ENCODE data around the gene RBM4B. TPM values are rescaled to one million over a fixed set of nuclear protein-coding genes. Genes with fewer than 3 reads are reported as not detected.

The RBM4B gene
- total RNA-seq, 1 experiment from 2014 or later, result 14.1 TPM

DNA sequence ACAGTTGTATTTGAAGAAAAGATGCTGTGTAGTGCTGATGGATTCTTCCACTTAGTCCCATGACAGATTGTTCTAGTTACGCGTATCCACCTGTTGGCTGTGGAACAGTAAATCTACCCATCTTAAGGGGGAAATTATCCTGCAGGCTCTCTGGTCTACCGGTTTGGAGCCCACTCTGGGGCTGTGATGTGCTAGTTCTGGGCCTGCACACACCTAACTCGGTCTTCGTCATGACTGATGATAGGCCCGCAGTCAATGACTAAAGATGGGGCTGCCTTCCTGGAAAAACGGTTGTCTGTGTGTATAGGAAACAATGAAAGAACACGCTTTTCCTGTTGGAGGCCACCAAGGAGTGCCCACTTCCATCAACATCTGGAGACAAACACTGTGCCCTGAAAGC is 6.2 kb upstream of the RBM4B start:
- Mint-ChIP-seq H3K36me3 (peaks cover 4% of the 10 kb centered on the region; the same call in 1 of the 2 replicates), H3K9me3 (no peaks in the 10 kb centered on the region)

More for the DNA sequence above, 6.2 kb upstream of the RBM4B start:
- Mint-ChIP-seq H3K4me3 (no peak overlapping the region), H3K27ac (no peak overlapping the region), H3K4me1 (peaks cover 5% of the 10 kb centered on the region), H3K27me3 (ENCODE audit: low read depth) (no peaks in the 10 kb centered on the region)
- POLR2A ChIA-PET, result no interaction called here
- DNase-seq (ENCODE audit: low spot score), result no peak
- ATAC-seq, result no peak
- CTCF ChIA-PET, result interaction anchor here (0.7 kb wide), 1 partner anchor 11 kb away, joined by 3 read pairs; no protein-coding TSS in a partner anchor
- TF ChIP-seq, protein P1, sequence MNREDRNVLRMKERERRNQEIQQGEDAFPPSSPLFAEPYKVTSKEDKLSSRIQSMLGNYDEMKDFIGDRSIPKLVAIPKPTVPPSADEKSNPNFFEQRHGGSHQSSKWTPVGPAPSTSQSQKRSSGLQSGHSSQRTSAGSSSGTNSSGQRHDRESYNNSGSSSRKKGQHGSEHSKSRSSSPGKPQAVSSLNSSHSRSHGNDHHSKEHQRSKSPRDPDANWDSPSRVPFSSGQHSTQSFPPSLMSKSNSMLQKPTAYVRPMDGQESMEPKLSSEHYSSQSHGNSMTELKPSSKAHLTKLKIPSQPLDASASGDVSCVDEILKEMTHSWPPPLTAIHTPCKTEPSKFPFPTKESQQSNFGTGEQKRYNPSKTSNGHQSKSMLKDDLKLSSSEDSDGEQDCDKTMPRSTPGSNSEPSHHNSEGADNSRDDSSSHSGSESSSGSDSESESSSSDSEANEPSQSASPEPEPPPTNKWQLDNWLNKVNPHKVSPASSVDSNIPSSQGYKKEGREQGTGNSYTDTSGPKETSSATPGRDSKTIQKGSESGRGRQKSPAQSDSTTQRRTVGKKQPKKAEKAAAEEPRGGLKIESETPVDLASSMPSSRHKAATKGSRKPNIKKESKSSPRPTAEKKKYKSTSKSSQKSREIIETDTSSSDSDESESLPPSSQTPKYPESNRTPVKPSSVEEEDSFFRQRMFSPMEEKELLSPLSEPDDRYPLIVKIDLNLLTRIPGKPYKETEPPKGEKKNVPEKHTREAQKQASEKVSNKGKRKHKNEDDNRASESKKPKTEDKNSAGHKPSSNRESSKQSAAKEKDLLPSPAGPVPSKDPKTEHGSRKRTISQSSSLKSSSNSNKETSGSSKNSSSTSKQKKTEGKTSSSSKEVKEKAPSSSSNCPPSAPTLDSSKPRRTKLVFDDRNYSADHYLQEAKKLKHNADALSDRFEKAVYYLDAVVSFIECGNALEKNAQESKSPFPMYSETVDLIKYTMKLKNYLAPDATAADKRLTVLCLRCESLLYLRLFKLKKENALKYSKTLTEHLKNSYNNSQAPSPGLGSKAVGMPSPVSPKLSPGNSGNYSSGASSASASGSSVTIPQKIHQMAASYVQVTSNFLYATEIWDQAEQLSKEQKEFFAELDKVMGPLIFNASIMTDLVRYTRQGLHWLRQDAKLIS (CRISPR knock-in tag; IDR thresholded peaks at IDR 0.05; ENCODE audit: borderline replicate concordance), result no peak
- TF ChIP-seq, protein P2, sequence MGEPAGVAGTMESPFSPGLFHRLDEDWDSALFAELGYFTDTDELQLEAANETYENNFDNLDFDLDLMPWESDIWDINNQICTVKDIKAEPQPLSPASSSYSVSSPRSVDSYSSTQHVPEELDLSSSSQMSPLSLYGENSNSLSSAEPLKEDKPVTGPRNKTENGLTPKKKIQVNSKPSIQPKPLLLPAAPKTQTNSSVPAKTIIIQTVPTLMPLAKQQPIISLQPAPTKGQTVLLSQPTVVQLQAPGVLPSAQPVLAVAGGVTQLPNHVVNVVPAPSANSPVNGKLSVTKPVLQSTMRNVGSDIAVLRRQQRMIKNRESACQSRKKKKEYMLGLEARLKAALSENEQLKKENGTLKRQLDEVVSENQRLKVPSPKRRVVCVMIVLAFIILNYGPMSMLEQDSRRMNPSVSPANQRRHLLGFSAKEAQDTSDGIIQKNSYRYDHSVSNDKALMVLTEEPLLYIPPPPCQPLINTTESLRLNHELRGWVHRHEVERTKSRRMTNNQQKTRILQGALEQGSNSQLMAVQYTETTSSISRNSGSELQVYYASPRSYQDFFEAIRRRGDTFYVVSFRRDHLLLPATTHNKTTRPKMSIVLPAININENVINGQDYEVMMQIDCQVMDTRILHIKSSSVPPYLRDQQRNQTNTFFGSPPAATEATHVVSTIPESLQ (CRISPR knock-in tag; IDR thresholded peaks at IDR 0.05), result no peak
- TF ChIP-seq, protein P3, sequence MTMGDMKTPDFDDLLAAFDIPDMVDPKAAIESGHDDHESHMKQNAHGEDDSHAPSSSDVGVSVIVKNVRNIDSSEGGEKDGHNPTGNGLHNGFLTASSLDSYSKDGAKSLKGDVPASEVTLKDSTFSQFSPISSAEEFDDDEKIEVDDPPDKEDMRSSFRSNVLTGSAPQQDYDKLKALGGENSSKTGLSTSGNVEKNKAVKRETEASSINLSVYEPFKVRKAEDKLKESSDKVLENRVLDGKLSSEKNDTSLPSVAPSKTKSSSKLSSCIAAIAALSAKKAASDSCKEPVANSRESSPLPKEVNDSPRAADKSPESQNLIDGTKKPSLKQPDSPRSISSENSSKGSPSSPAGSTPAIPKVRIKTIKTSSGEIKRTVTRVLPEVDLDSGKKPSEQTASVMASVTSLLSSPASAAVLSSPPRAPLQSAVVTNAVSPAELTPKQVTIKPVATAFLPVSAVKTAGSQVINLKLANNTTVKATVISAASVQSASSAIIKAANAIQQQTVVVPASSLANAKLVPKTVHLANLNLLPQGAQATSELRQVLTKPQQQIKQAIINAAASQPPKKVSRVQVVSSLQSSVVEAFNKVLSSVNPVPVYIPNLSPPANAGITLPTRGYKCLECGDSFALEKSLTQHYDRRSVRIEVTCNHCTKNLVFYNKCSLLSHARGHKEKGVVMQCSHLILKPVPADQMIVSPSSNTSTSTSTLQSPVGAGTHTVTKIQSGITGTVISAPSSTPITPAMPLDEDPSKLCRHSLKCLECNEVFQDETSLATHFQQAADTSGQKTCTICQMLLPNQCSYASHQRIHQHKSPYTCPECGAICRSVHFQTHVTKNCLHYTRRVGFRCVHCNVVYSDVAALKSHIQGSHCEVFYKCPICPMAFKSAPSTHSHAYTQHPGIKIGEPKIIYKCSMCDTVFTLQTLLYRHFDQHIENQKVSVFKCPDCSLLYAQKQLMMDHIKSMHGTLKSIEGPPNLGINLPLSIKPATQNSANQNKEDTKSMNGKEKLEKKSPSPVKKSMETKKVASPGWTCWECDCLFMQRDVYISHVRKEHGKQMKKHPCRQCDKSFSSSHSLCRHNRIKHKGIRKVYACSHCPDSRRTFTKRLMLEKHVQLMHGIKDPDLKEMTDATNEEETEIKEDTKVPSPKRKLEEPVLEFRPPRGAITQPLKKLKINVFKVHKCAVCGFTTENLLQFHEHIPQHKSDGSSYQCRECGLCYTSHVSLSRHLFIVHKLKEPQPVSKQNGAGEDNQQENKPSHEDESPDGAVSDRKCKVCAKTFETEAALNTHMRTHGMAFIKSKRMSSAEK (CRISPR knock-in tag; IDR thresholded peaks at IDR 0.05; ENCODE audit: borderline replicate concordance), result no peak
- TF ChIP-seq, protein P4, sequence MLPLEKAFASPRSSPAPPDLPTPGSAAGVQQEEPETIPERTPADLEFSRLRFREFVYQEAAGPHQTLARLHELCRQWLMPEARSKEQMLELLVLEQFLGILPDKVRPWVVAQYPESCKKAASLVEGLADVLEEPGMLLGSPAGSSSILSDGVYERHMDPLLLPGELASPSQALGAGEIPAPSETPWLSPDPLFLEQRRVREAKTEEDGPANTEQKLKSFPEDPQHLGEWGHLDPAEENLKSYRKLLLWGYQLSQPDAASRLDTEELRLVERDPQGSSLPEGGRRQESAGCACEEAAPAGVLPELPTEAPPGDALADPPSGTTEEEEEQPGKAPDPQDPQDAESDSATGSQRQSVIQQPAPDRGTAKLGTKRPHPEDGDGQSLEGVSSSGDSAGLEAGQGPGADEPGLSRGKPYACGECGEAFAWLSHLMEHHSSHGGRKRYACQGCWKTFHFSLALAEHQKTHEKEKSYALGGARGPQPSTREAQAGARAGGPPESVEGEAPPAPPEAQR (CRISPR knock-in tag; IDR thresholded peaks at IDR 0.05), result no peak
- no peak for TF ChIP-seq MYBL2 (CRISPR knock-in tag; IDR thresholded peaks at IDR 0.05)
- no peak for TF ChIP-seq GTF2I (CRISPR knock-in tag; conservative IDR thresholded peaks at IDR 0.05)
- TF ChIP-seq ZNF396 (CRISPR knock-in tag; IDR thresholded peaks at IDR 0.05; ENCODE audit: borderline replicate concordance), result no peak
- no peak for TF ChIP-seq KAT7 (CRISPR knock-in tag; IDR thresholded peaks at IDR 0.05; ENCODE audit: borderline replicate concordance)
- TF ChIP-seq, protein P5, sequence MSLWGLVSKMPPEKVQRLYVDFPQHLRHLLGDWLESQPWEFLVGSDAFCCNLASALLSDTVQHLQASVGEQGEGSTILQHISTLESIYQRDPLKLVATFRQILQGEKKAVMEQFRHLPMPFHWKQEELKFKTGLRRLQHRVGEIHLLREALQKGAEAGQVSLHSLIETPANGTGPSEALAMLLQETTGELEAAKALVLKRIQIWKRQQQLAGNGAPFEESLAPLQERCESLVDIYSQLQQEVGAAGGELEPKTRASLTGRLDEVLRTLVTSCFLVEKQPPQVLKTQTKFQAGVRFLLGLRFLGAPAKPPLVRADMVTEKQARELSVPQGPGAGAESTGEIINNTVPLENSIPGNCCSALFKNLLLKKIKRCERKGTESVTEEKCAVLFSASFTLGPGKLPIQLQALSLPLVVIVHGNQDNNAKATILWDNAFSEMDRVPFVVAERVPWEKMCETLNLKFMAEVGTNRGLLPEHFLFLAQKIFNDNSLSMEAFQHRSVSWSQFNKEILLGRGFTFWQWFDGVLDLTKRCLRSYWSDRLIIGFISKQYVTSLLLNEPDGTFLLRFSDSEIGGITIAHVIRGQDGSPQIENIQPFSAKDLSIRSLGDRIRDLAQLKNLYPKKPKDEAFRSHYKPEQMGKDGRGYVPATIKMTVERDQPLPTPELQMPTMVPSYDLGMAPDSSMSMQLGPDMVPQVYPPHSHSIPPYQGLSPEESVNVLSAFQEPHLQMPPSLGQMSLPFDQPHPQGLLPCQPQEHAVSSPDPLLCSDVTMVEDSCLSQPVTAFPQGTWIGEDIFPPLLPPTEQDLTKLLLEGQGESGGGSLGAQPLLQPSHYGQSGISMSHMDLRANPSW (CRISPR knock-in tag; conservative IDR thresholded peaks at IDR 0.05; ENCODE audit: low read depth), result no peak
- TF ChIP-seq OVOL2 (CRISPR knock-in tag; IDR thresholded peaks at IDR 0.05; ENCODE audit: borderline replicate concordance), result no peak
- no peak for TF ChIP-seq CBFB (CRISPR knock-in tag; IDR thresholded peaks at IDR 0.05; ENCODE audit: low read depth)
- TF ChIP-seq NR1H2 (CRISPR knock-in tag; IDR thresholded peaks at IDR 0.05), result no peak

Data from WTC11 (cell line).